Measurements from ENCODE around the gene IVNS1ABP.
"Not testable (repeated sequence)": the region's sequence is repeated elsewhere in the genome, so short reads cannot be mapped to it uniquely, and the experiment has no call there.

The IVNS1ABP gene

GRCh38 chr1:185328255-185328654 is 11.2 kb upstream of the IVNS1ABP start:
- DNase-seq (ENCODE audit: low read depth): no peak

- DNase-seq (ENCODE audit: low read depth): no peak
Observed at GRCh38 chr1:185325413-185325812, 8.4 kb upstream of the IVNS1ABP start.

GRCh38 chr1:185324118-185324517 is 7.1 kb upstream of the IVNS1ABP start:
- DNase-seq (ENCODE audit: low read depth): no peak

DNA sequence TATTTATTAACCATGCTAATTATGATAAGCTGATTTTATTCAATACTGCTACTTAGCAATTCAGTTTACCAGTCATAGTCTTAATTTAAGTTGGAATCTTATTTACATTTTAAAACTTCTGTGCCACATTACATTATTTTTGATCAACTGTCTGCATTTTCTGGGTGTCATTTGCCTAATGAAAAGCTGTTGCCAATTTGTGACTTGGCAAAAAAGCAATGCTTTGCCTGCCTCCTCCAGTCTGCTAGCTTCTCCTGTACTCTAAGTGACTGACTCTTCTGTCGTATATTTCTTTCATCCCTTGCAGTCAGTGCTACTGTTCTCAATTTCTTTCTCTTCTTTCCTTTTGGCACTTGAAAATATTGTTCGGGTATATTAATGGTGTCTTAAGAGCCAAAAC is 5.6 kb upstream of the IVNS1ABP start:
- no peak for DNase-seq (ENCODE audit: low read depth)

- not testable (repeated sequence) for DNase-seq (ENCODE audit: low read depth)
Observed at GRCh38 chr1:185321653-185322221, 4.7 kb upstream of the IVNS1ABP start.

DNA sequence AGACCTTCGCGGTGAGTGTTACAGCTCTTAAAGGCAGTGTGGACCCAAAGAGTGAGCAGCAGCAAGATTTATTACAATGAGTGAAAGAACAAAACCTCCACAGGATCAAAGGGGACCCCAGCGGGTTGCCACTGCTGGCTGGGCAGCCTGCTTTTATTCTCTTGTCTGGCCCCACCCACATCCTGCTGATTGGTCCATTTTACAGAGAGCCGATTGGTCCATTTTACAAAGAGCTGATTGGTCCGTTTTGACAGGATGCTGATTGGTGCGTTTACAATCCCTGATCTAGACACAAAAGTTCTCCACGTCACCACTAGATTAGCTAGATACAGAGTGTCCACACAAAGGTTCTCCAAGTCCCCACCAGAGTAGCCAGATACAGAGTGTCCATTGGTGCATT is 4.1 kb upstream of the IVNS1ABP start:
- DNase-seq (ENCODE audit: low read depth): not testable (repeated sequence)

DNA sequence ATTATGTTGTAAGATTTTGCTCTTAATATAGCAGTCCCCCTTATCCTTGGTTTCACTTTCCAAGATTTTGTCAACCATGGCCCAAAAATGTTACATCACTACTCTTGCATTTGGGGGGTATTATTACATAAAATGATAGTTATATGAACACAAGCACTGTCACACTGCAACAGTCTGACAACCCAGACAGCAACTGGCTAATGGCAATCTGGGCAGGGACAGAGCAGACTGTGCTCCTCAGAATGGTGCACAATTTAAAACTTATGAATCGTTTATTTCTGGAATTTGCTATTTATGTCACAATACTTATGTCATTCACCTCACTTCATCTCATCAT is 2.1 kb upstream of the IVNS1ABP start:
- no peak for DNase-seq (ENCODE audit: low read depth)

DNA sequence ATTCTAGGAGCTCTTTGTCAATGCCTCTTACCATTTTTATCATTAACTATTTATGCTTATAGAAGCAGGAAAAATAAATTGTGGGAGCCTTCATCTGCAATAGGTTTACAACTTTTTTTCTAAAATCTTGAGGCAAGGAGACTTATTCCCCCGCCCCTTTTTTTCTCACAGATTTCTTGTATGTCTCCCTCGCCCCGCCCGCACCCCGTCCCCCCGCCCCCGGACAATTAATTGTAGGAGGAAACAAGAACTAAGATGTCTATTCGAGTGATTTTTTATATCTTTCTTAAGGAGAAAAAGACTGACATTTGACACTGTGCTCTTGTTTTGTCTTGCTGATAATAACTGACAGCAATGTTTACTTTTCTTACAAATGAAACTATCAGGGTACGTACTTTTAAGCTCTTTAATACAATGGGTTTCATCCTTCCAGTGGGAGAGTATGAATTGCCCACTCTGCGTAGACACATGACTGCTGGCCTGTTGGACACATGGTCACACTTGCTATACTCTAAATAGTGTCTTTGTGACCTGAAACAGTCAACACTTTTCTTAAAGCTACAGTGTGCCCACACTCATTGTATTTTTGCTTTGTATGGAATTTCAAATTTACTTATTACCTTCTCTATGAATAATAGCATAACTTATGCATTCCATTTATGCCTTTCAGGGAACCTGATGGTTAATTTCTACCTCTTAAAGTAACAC is 1.5 kb upstream of the IVNS1ABP start:
- DNase-seq (ENCODE audit: low read depth): no peak

- no peak for DNase-seq (ENCODE audit: low read depth)
Observed at GRCh38 chr1:185317886-185318310, 855 bp upstream of the IVNS1ABP start.

DNA sequence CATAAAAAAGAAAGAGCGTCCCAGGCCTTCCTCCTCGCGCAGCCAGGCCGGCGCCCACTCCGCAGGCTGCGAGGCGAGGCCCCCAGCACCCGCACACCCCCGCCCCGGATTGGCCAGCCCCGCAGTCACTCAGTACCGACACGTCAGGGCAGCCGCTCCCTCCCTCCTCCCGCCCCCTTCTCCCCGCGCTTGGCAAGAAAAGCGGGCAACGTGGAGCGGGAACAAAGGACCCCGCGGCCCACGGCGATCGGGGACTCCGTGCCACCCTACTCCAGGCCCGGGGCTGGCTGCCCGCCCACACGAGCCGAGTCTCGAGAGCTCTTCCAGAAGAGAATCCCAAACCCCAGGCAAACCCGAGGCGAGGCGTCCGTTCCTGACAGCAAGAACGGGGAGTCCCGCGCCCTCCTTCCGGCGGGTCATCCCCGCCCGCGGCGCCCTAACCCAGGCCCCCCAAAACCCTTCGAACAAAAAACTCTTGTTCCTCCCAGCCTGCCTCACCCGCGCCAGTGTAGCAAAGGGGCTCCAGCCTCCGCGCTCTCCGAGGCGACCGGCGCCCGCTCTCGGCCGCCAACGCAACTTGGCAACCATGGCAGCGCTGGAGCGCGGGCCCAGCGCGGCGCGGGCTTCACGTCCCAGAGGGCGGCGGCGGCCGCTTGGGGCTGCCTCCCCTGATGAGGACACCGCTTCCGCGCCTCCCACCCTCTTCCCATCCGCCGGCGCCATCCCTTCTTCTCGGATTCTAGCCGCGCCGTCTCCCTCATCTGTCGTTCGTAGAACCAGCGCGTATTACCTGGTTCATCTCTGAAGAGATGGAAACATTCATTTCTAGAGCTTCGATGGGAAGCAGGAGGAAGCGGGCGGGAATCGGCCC is 645 bp downstream of the IVNS1ABP start:
- DNase-seq (ENCODE audit: low read depth): peak; percentile 41

GRCh38 chr1:185315445-185316071 is 1.5 kb downstream of the IVNS1ABP start:
- DNase-seq (ENCODE audit: low read depth): no peak

- no peak for DNase-seq (ENCODE audit: low read depth)
Observed at GRCh38 chr1:185314411-185314810, 2.6 kb downstream of the IVNS1ABP start.

GRCh38 chr1:185312361-185313138 is 4.5 kb downstream of the IVNS1ABP start:
- no peak for DNase-seq (ENCODE audit: low read depth)

DNA sequence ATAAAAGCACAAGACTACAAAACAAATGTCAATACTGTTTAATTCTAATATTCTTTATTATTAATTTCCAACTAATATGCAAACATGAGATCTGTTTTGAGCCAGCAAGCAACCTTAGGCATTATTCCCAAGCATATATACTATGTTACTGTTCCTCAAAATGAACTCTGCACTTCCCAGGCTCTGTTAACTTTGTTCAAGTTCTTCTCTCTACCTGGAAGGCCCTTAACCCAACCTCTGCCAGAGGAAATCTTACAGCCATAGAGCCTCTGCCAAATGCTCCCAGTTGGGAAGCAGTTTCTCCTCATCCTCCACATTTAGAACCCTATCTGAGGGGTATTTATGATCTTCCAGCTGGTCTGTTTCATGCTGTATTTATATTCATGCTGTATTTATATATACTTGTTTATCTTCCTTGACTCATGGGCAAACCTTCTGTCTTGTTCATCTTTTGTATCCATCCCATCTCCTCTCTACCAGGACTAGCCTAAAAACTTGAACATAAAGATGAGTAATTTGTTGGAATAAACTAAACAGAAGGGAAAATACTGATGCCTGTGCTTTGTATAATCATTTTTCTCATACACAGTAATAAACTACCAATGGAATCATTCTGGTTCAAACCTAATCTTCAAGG is 5.3 kb downstream of the IVNS1ABP start:
- no peak for DNase-seq (ENCODE audit: low read depth)

- DNase-seq (ENCODE audit: low read depth): no peak
Observed at GRCh38 chr1:185309566-185309965, 7.5 kb downstream of the IVNS1ABP start.

DNA sequence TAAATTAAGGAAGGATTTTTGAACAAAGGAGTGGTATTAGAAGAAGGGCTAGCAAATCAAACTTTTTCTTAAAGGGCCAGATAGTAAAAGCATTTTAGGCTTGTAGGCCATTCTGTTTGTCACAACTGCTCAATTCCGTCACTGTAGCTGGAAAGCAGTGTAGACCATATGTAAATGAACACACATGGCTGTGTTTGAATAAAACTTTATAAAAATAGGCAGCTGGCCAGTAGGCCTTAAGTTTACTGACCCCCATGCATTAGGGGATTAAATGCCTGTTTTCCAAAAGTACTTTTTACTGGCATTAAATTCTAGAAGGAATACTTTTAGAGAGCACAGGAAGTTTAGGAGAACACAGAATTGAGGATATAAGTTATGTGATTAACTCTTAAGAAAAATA is 8.9 kb downstream of the IVNS1ABP start:
- DNase-seq (ENCODE audit: low read depth): no peak

- DNase-seq (ENCODE audit: low read depth): no peak
Observed at GRCh38 chr1:185305419-185305818, 11.6 kb downstream of the IVNS1ABP start.

DNA sequence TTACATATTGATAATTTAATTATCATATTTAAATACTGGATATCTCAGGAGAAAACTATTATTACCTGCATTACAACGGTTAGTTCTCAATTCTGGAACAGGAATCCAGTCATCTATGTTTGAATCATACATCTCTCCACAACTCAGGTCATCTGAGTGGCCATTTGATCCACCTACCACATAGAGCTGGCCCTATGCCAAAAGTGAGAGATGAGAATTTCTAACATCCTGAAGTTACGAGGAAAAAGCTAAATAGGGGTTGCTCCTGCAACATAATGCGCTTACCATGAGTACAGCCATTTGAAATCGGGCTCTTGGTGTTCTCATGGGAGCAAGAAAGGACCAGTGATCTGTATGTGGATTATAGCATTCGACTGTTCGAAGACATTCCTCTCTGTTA is 16.9 kb downstream of the IVNS1ABP start:
- no peak for DNase-seq (ENCODE audit: low read depth)

DNA sequence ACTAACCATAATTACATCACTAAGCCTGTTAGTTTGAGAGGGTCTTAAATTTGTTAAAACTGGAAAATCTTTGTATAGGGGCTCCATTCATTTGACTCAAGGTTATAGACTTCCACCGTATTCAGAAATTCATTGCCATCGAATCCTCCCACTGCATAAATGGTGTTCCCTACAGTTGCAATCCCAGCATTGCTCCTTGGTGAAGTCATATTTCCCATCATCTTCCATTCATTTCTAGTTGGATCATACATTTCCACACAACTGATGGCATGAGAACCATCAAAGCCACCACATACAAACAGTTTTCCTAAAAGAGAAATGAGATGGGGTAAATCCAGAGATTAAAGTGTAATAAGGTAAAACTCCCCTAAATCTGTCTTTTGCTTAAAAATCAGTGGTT is 19.1 kb downstream of the IVNS1ABP start:
- no peak for DNase-seq (ENCODE audit: low read depth)

GRCh38 chr1:185295091-185295490 is 22.0 kb downstream of the IVNS1ABP start:
- no peak for DNase-seq (ENCODE audit: low read depth)

DNA sequence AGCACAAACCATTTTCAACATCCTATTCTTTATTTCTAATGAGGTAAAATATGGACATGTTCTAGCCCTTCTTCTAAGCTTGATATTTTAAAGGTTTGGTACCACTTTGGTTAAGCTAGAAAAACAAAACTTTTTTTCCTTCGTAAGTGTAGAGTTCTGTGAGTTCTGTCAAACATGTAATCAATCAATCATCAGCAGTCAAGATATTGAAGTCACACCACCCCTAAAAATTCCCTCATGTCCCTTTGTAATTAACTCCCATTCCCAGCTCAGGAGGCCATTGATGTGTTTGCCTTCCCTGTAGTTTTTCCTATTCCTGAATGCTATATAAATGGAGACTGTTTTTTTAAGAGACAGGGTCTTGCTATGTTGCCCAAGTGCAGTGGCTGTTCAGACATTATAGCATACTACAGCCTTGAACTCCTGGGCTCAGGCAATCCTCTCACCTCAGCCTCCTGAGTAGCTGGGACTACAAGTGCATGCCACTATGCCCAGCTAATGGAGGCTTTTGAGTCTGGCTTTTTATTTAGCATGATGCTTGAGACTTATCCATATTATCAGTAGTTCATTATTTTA is 23.0 kb downstream of the IVNS1ABP start:
- no peak for DNase-seq (ENCODE audit: low read depth)

Measured in GM04503 (cell line).